Testis (tissue), 3 donors: ENCODE measurements around the gene MAPK12. TPM values are rescaled to one million over a fixed set of nuclear protein-coding genes. Genes with fewer than 3 reads are reported as not detected.

Source experiments
- DNase-seq: peaks from one replicate; pipeline ENCODE4 v3.0.0-alpha.2; 2019
- H3K27ac ChIP-seq, 2 donors: fragments of 200-600 bp; sonication (generic); one replicate each; pipeline ENCODE4 v1.5.1; 2019
- H3K27me3 ChIP-seq: fragments of 200-600 bp; sonication (generic); one replicate; pipeline ENCODE4 v1.5.1; 2019
- H3K36me3 ChIP-seq: fragments of 200-600 bp; sonication (generic); one replicate; pipeline ENCODE4 v1.5.1; 2017; ENCODE audit warnings: low read depth; ENCODE audit errors: missing control alignments
- H3K4me1 ChIP-seq: fragments of 200-600 bp; sonication (generic); one replicate; pipeline ENCODE4 v1.5.1; 2019
- H3K4me3 ChIP-seq, 2 donors: fragments of 200-600 bp; sonication (generic); one replicate each; pipeline ENCODE4 v1.5.1; 2017 to 2019
- H3K9me3 ChIP-seq: fragments of 200-600 bp; sonication (generic); one replicate; pipeline ENCODE4 v1.5.1; 2017
- POLR2A ChIP-seq: fragments of 450-650 bp; IDR thresholded peaks from one replicate; pipeline ENCODE4 v1.6.1; 2017; ENCODE audit warnings: antibody characterized with exemption, mild to moderate bottlenecking, moderate library complexity
- WGBS, 2 donors: methylation state at CpG; one replicate each; pipeline ENCODE4 v1.1.5; 2018; 5-methylcytosine and 5-hydroxymethylcytosine counted together
- intact Hi-C: fragments of 100-400 bp; cut with DNase I; formaldehyde crosslinking; loops from one replicate; pipeline ENCODE4 v1.15.1; 2023; ENCODE audit warnings: low total_unique reads
- polyA plus RNA-seq: library from polyadenylated mRNA; stranded (reverse); fragments of 350-450 nt; fragmentation: Illumina TruSeq; extraction: RNeasy Lipid Tissue Mini Kit (QIAGEN cat#74804); gene quantifications from one replicate; pipeline ENCODE4 v1.2.3, GENCODE V29; 2014; ENCODE audit warnings: low read depth, low replicate concordance; ENCODE audit not compliant: insufficient read depth
- total RNA-seq, 2 donors: library from RNA; depleted of rRNA; stranded (reverse); fragments of >200 nt; gene quantifications; one replicate each; pipeline ENCODE4 v1.2.3, GENCODE V29; 2016
- TF ChIP-seq, protein P1 (sequence below), 3 experiments: fragments of 450-650 bp in 2 of 3; fragments of 200-600 bp in 1 of 3; sonication (generic) in 1 of 3; IDR thresholded peaks; one replicate each; pipeline ENCODE4 v1.5.1; 2016 to 2019; ENCODE audit warnings: antibody characterized with exemption in 3 of 3, mild to moderate bottlenecking in 2 of 3, moderate library complexity in 1 of 3

The MAPK12 gene
- total and polyA plus RNA-seq, 3 donors from 2014 or later = 9.1 to 25.1 (median 22.3) TPM

DNA sequence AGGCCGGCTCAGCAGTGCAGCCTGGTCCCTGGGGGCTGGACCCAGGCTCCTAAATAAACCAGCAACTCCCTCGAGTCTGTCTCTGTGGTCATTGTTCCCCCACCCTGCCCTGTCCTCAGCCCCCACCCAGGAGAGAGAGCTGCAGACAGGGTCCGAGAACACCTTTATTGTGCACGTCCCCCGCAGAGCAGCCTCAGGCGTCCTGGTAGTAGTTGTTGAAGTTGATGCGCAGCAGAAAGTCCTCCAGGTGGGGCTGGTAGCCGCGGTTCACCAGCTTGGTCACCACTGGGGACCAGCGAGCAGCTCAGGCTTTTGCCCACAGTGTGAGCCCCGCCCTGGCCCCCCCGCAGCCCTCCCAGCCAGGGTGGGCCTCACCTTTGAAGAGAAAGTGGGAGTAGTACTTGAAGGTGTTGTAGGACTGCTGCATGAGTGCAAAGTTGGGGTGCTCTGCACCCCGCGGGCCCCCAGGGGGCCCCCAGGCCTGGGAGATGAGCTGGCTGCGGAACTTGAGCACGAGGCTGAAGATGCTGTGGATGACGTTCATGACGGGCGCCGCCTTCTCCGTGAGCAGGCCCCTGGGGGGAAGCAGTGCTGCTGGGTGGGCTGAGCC, 43.8 kb downstream of the MAPK12 start:
- no peaks in the 10 kb centered on the region for H3K27me3 ChIP-seq
- H3K4me3 ChIP-seq = no peak overlapping the region
- TF ChIP-seq, protein P1, sequence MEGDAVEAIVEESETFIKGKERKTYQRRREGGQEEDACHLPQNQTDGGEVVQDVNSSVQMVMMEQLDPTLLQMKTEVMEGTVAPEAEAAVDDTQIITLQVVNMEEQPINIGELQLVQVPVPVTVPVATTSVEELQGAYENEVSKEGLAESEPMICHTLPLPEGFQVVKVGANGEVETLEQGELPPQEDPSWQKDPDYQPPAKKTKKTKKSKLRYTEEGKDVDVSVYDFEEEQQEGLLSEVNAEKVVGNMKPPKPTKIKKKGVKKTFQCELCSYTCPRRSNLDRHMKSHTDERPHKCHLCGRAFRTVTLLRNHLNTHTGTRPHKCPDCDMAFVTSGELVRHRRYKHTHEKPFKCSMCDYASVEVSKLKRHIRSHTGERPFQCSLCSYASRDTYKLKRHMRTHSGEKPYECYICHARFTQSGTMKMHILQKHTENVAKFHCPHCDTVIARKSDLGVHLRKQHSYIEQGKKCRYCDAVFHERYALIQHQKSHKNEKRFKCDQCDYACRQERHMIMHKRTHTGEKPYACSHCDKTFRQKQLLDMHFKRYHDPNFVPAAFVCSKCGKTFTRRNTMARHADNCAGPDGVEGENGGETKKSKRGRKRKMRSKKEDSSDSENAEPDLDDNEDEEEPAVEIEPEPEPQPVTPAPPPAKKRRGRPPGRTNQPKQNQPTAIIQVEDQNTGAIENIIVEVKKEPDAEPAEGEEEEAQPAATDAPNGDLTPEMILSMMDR (IDR thresholded peaks at IDR 0.05) = no peak
- TF ChIP-seq POLR2A = no peak
- peaks cover 5% of the 10 kb centered on the region for H3K4me1 ChIP-seq
- no peak overlapping the region for H3K27ac ChIP-seq
- 83 to 85% methylated on average over 14 to 21 of the region's 21 CpGs for WGBS, 2 donors
- H3K36me3 ChIP-seq = no peaks in the 10 kb centered on the region
- DNase-seq = no peak
- intact Hi-C loops = no loop called here
- no peaks in the 10 kb centered on the region for H3K9me3 ChIP-seq

DNA sequence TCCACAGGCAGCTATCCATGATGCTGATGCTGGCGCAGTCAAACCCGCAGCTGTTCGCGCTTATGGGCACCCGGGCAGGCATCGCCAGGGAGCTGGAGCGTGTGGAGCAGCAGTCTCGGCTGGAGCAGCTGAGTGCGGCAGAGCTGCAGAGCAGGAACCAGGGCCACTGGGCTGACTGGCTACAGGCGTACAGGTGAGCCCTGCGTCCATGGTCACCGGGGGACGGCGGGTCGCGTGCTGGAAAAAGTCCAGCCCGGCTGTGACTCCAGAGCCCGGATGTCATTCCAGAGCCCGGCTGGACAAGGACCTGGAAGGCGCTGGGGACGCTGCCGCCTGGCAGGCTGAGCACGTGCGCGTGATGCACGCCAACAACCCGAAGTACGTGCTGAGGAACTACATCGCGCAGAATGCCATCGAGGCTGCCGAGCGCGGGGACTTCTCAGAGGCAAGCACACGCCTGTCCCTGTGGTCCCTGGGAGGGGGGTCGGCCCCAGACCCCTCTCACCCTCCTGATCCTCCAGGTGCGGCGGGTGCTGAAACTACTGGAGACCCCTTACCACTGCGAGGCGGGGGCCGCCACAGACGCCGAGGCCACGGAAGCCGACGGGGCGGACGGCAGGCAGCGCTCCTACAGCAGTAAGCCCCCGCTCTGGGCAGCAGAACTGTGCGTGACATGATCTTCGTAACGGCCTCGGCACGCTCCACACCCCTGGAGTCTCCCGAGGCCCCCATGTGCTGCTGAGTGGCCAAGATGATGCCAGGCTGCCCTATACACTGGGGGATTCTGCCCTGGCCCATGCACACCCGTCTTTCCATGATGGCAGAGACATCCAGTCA, 44.6 kb downstream of the MAPK12 start:
- Histone ChIP-seq H3K27me3 (no peaks in the 10 kb centered on the region), H3K36me3 (no peaks in the 10 kb centered on the region), H3K4me3 (no peak overlapping the region), H3K27ac (no peak overlapping the region), H3K4me1 (peaks cover 5% of the 10 kb centered on the region), H3K9me3 (no peaks in the 10 kb centered on the region)
- TF ChIP-seq POLR2A = no peak
- TF ChIP-seq, protein P1 (IDR thresholded peaks at IDR 0.05) = no peak
- intact Hi-C loops = no loop called here
- no peak for DNase-seq
- WGBS, 2 donors = 93 to 96% methylated on average over 23 to 57 of the region's 57 CpGs

DNA sequence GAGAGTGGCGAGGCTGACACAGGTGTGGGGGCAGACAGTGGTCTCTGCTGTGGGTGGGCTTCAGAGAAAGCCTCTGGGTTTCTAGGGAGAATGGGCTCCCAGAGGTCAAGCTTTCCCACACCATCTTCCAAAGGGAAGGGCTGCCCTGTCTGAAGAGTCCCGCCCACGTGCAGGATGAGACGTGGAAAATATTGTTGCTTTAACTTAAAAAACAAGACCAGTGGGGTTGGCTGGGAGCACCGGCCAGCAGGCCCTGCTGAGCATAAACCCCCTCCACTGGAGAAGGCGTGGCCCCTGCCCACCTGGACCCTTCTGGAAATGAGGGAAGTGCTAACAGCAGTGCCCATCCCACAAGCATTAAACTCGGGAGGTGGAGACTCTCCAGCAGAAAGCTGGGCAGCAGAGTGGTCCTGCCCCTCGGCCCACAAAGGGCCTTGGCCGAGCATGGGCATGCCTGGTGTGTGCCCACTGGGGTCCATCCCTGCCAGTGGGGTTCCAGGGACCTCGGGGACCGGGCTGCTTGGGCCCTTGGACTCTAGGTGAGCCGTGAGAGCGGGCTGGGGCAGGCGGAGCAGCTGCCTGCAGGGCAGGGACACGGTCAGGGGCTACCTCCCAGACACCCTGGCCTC, 45.3 kb downstream of the MAPK12 start:
- intact Hi-C loops = no loop called here
- Histone ChIP-seq H3K4me3 (no peak overlapping the region), H3K27me3 (no peaks in the 10 kb centered on the region), H3K4me1 (peaks cover 5% of the 10 kb centered on the region), H3K36me3 (no peaks in the 10 kb centered on the region), H3K27ac (no peak overlapping the region), H3K9me3 (no peaks in the 10 kb centered on the region)
- WGBS, 2 donors = 71 to 75% methylated on average over 5 to 15 of the region's 15 CpGs
- TF ChIP-seq, protein P1 (IDR thresholded peaks at IDR 0.05) = no peak
- no peak for TF ChIP-seq POLR2A
- DNase-seq = no peak

DNA sequence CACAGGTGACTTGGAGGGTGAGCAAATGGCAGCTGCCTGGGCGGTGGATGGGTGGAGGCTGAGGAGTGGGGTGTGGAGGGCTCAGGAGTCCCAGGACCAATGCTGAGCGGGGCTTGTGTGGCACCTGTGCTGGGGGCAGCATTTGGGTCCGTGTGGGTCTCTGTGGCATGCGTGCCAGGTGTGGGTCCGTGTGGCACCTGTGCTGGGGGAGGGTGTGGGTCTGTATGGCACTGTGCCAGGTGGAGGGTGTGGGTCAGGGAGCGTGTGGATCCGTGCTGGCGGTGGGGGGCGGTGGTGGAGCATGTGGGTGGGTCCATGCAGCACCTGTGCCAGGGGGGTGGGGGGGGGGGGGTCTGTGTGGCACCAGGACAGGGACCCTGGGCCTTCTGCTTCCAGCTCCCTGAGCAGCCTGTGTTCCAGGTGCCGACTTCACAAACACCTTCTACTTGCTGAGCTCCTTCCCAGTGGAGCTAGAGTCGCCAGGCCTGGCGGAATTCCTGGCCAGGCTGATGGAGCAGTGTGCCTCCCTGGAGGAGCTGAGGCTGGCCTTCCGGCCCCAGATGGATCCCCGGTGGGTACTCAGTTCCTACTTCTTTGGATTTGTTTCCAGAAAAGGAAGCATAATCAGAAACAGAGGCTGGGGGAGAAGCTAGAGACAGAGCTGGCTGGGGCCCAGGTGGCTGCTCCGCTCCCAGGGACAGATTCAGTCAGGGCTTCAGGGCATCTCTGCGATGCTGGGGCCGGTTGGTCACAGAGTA, 46.0 kb downstream of the MAPK12 start:
- H3K4me1 ChIP-seq = peaks cover 8% of the 10 kb centered on the region
- H3K9me3 ChIP-seq = no peaks in the 10 kb centered on the region
- WGBS, 2 donors = 68 to 88% methylated on average over 3 to 17 of the region's 17 CpGs
- no peak for TF ChIP-seq POLR2A
- TF ChIP-seq, protein P1 (IDR thresholded peaks at IDR 0.05) = no peak
- DNase-seq = no peak
- intact Hi-C loops = no loop called here
- no peak overlapping the region for H3K27ac ChIP-seq
- H3K27me3 ChIP-seq = no peaks in the 10 kb centered on the region
- H3K36me3 ChIP-seq = no peaks in the 10 kb centered on the region
- H3K4me3 ChIP-seq = no peak overlapping the region
